ACC112 (cell line): ENCODE measurements around the gene PTGIR.

Source experiments
- H2AFZ ChIP-seq: fragments of 200-600 bp; sonication (generic); one replicate; pipeline ENCODE4 v1.6.0; 2017; ENCODE audit warnings: antibody characterized with exemption, low read length; ENCODE audit not compliant: unreplicated experiment
- H3K27ac ChIP-seq: fragments of 200-600 bp; sonication (generic); 2 replicates; pipeline ENCODE4 v1.5.1; 2014; ENCODE audit warnings: low read depth, mild to moderate bottlenecking, antibody characterized with exemption, low read length, moderate library complexity
- H3K27me3 ChIP-seq: fragments of 200-600 bp; sonication (generic); 2 replicates; pipeline ENCODE4 v1.6.1; 2014; ENCODE audit warnings: mild to moderate bottlenecking, antibody characterized with exemption, low read length, moderate library complexity, mixed read lengths; ENCODE audit not compliant: insufficient read depth
- H3K36me3 ChIP-seq: fragments of 200-600 bp; sonication (generic); 2 replicates; pipeline ENCODE4 v1.6.1; 2016; ENCODE audit warnings: mild to moderate bottlenecking, antibody characterized with exemption, low read length, moderate library complexity, mixed read lengths; ENCODE audit not compliant: insufficient read depth
- H3K4me1 ChIP-seq: fragments of 200-600 bp; sonication (generic); one replicate; pipeline ENCODE4 v1.6.1; 2016; ENCODE audit warnings: low read length, mixed read lengths; ENCODE audit not compliant: insufficient read depth, unreplicated experiment, control insufficient read depth
- H3K4me3 ChIP-seq: fragments of 200-600 bp; sonication (generic); 2 replicates; pipeline ENCODE4 v1.5.1; 2014; ENCODE audit warnings: mild to moderate bottlenecking, low read depth, low read length
- H3K79me2 ChIP-seq: fragments of 200-600 bp; sonication (generic); one replicate; pipeline ENCODE4 v1.6.0; 2016; ENCODE audit warnings: low read length; ENCODE audit not compliant: control insufficient read depth, unreplicated experiment, insufficient read depth

The PTGIR gene

GRCh38 chr19:46623915-46624502 lies 880 bp downstream of the PTGIR start:
- no peak overlapping the region for H2AFZ ChIP-seq
- peaks cover 28% of the 10 kb centered on the region for H3K4me1 ChIP-seq
- H3K4me3 ChIP-seq = peak overlapping the region; percentile 67
- no peaks in the 10 kb centered on the region for H3K27me3 ChIP-seq
- H3K36me3 ChIP-seq = no peaks in the 10 kb centered on the region
- peak overlapping the region; percentile 88; the same call in 1 of the 2 replicates for H3K27ac ChIP-seq
- H3K79me2 ChIP-seq = peaks cover 9% of the 10 kb centered on the region

GRCh38 chr19:46622118-46622446 lies 2.8 kb downstream of the PTGIR start:
- Histone ChIP-seq H3K36me3 (no peaks in the 10 kb centered on the region), H3K27ac (no peak overlapping the region), H3K79me2 (peaks cover 9% of the 10 kb centered on the region), H2AFZ (no peak overlapping the region), H3K4me3 (no peak overlapping the region), H3K4me1 (peaks cover 28% of the 10 kb centered on the region), H3K27me3 (no peaks in the 10 kb centered on the region)

- Histone ChIP-seq H3K27ac (no peak overlapping the region), H3K4me3 (no peak overlapping the region)
Observed at GRCh38 chr19:46621191-46622117, 3.4 kb downstream of the PTGIR start.

GRCh38 chr19:46620716-46621115 lies 4.2 kb downstream of the PTGIR start:
- peaks cover 9% of the 10 kb centered on the region for H3K79me2 ChIP-seq
- no peak overlapping the region for H2AFZ ChIP-seq
- H3K27me3 ChIP-seq = no peaks in the 10 kb centered on the region
- peaks cover 24% of the 10 kb centered on the region for H3K4me1 ChIP-seq
- no peaks in the 10 kb centered on the region for H3K36me3 ChIP-seq
- H3K4me3 ChIP-seq = no peak overlapping the region
- H3K27ac ChIP-seq = no peak overlapping the region

More at GRCh38 chr19:46621191-46622117, 3.4 kb downstream of the PTGIR start:
- Histone ChIP-seq H3K27me3 (no peaks in the 10 kb centered on the region), H3K36me3 (no peaks in the 10 kb centered on the region), H3K79me2 (peaks cover 9% of the 10 kb centered on the region), H3K4me1 (peaks cover 28% of the 10 kb centered on the region), H2AFZ (no peak overlapping the region)

- Histone ChIP-seq H3K4me3 (no peak overlapping the region), H3K27me3 (no peaks in the 10 kb centered on the region), H3K79me2 (peaks cover 9% of the 10 kb centered on the region), H3K4me1 (peaks cover 20% of the 10 kb centered on the region), H2AFZ (no peak overlapping the region), H3K27ac (no peak overlapping the region), H3K36me3 (no peaks in the 10 kb centered on the region)
Observed at GRCh38 chr19:46620267-46620666, 4.6 kb downstream of the PTGIR start.

GRCh38 chr19:46618670-46619231 lies 6.1 kb downstream of the PTGIR start:
- Histone ChIP-seq H3K4me1 (peaks cover 17% of the 10 kb centered on the region), H3K79me2 (peaks cover 5% of the 10 kb centered on the region), H3K27ac (no peak overlapping the region), H3K27me3 (no peaks in the 10 kb centered on the region), H3K4me3 (no peak overlapping the region), H2AFZ (no peak overlapping the region), H3K36me3 (no peaks in the 10 kb centered on the region)

- Histone ChIP-seq H3K27ac (no peak overlapping the region), H3K79me2 (no peaks in the 10 kb centered on the region), H3K4me3 (no peak overlapping the region), H2AFZ (no peak overlapping the region), H3K4me1 (peaks cover 13% of the 10 kb centered on the region), H3K36me3 (no peaks in the 10 kb centered on the region), H3K27me3 (no peaks in the 10 kb centered on the region)
Observed at GRCh38 chr19:46617601-46618000, 7.3 kb downstream of the PTGIR start.

GRCh38 chr19:46616631-46617322 lies 8.1 kb downstream of the PTGIR start:
- H3K4me1 ChIP-seq = peaks cover 13% of the 10 kb centered on the region
- H2AFZ ChIP-seq = no peak overlapping the region
- no peak overlapping the region for H3K4me3 ChIP-seq
- no peak overlapping the region for H3K27ac ChIP-seq
- H3K36me3 ChIP-seq = no peaks in the 10 kb centered on the region
- no peaks in the 10 kb centered on the region for H3K79me2 ChIP-seq
- H3K27me3 ChIP-seq = no peaks in the 10 kb centered on the region

GRCh38 chr19:46615966-46616365 lies 8.9 kb downstream of the PTGIR start:
- H3K79me2 ChIP-seq = no peaks in the 10 kb centered on the region
- H3K36me3 ChIP-seq = no peaks in the 10 kb centered on the region
- no peaks in the 10 kb centered on the region for H3K27me3 ChIP-seq
- no peak overlapping the region for H3K4me3 ChIP-seq
- H3K27ac ChIP-seq = no peak overlapping the region
- H3K4me1 ChIP-seq = peaks cover 11% of the 10 kb centered on the region
- no peak overlapping the region for H2AFZ ChIP-seq

GRCh38 chr19:46614114-46614722 lies 10.7 kb downstream of the PTGIR start:
- no peak overlapping the region for H2AFZ ChIP-seq
- no peaks in the 10 kb centered on the region for H3K79me2 ChIP-seq
- H3K27ac ChIP-seq = no peak overlapping the region
- no peaks in the 10 kb centered on the region for H3K4me1 ChIP-seq
- no peaks in the 10 kb centered on the region for H3K27me3 ChIP-seq
- H3K36me3 ChIP-seq = no peaks in the 10 kb centered on the region
- no peak overlapping the region for H3K4me3 ChIP-seq
